ENCODE measurements around the gene CYP26B1.

GRCh38 chr2:72146347-72147302, 1.0 kb downstream of the CYP26B1 start:
- no peak for TF ChIP-seq POLR2A (IDR thresholded peaks at IDR 0.05)
- TF ChIP-seq, protein P1, sequence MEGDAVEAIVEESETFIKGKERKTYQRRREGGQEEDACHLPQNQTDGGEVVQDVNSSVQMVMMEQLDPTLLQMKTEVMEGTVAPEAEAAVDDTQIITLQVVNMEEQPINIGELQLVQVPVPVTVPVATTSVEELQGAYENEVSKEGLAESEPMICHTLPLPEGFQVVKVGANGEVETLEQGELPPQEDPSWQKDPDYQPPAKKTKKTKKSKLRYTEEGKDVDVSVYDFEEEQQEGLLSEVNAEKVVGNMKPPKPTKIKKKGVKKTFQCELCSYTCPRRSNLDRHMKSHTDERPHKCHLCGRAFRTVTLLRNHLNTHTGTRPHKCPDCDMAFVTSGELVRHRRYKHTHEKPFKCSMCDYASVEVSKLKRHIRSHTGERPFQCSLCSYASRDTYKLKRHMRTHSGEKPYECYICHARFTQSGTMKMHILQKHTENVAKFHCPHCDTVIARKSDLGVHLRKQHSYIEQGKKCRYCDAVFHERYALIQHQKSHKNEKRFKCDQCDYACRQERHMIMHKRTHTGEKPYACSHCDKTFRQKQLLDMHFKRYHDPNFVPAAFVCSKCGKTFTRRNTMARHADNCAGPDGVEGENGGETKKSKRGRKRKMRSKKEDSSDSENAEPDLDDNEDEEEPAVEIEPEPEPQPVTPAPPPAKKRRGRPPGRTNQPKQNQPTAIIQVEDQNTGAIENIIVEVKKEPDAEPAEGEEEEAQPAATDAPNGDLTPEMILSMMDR (IDR thresholded peaks at IDR 0.05 in 4 of 5, conservative IDR thresholded peaks at IDR 0.05 in 1 of 5) = no peak
